NCI-H345 treated with DMSO at 0.1 percent for 48 hours (cell line): ENCODE results near the gene GALNT10.

Experiments used
- DNase-seq: peaks from one replicate; lab custom pipeline; 2025; ENCODE audit not compliant: unreplicated experiment; lab: John Stamatoyannopoulos, UW

The GALNT10 gene

DNA sequence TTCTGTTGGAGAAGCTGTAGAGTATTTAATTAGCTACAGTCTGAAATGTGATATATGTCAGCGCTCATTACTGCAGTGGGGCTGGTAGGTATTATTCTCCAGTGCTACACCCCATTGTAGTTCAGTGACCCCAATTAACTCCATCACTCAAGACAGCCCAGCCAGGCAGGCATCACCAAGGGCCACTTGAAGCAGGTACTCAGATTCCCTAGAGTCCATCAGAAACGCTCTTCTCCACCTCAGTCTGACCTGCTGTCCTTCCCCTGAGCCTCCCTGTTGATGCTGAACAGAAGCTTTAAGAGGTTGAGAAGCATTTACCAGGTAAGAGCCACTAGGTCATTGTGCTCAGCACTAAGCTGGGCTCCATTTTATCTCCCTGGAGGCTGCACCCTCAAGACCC lies 71.8 kb downstream of the GALNT10 start:
- no peak for DNase-seq

DNA sequence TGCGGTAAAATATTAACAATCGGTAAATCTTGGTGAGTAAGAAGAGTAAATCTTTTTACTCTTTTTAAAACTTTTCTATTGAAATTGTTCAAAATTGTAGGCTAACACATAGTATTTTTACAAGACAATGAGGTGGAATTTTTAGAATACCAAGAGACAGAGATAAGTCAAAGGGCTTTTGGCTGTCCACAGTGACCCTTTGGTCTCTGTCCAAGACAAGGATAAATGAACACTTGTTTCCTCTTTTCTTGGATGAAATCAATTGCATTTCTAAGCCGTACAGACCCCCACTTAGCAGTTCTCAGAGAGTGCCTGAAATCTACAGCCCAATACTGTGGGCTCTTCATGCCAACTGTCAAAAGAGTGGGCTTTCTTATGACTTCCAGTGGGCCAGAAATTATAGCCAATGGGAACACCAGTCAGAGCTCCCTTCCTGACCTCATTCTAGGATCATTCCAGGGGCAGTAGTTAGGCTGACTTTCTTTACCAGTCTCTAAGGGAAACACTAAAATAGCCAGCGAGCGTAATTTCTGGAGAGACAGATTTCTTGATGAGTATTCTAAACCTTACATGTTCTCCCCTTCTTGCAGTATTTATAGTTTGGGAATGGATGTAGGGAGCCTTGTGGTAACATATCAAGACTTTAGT lies 74.1 kb downstream of the GALNT10 start:
- DNase-seq, result no peak

DNA sequence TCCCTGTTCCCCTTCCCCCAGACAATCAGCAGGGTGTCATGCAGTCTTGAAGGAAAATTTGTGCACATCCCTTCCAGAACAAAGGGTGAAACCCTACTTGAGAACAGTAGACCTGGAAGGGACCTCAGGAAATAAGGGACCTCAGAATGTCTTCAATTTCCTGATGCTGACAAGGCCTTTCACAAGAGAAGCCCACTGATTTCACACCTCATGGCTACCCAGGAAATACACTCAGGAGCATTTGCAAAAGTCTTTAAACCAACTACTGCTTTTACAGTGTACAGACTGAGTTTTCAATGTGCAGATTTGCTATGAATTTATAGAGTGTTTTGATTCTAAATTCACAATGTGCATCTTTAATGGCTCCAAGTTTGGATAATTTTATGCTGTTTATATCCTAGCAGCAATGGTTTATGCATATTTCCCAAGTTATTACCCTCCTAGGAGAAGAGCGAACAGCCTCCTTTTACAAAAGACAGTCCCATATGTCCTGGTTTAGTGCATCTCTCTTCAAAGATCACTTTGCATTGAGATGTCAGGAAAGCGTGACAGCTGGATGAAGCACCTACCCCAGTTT lies 74.8 kb downstream of the GALNT10 start:
- DNase-seq, result no peak

DNA sequence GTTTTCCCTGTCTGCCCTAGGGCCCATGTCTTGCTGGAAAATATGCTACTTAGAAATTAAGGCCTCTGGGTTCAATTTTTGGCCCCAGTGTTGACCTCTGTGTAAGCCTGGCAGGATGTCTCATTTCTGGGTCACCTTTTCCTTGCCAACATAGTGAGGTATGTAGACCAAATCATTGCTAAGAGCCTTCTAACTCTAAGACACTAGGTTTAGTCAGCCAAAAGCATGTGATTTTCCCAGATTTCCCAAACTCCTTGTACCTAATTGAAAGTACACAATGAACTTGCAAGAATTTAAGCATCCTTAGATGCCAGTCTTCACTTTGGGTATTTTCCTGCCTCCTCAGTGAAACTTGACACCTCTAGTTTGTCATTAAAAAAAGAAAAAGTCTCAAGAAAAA lies 77.0 kb downstream of the GALNT10 start:
- DNase-seq, result no peak

DNA sequence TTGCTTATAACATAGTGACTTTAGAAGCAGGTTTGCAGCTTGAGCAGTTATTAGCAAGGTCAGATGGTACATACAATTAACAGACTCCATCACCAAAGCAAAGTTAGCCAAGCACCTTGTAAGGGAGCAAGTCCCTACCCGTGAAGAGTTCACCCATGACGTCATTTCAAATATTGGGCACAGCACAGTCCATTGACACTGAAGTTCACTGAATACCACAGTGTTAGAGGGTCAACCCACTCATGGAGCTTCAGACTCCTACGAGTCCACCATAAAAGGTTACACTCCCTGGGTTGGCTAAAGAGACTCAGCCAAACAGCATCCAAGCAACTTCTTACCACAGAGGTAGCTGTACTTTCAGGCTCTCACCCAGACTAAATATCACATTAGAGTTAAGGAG lies 77.5 kb downstream of the GALNT10 start:
- DNase-seq, result no peak

DNA sequence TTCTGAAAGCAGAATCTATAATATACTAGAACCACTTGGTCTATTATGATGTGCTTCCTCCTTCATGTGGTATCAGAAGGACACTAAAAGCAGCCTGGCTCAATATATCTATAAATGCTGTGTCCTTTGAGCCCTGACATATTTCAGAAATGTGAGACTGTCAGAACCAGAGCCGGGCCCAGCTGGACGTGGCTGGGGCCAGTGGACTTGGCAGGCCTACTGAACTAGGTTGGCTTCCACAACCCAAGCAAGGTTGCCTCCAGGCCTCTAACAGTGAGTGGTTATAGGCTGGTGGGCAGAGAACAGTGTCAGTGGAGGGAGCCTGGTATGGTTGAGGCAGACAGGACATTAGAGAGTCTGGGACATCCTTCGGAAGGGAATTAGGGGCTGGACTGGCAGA lies 78.9 kb downstream of the GALNT10 start:
- no peak for DNase-seq

DNA sequence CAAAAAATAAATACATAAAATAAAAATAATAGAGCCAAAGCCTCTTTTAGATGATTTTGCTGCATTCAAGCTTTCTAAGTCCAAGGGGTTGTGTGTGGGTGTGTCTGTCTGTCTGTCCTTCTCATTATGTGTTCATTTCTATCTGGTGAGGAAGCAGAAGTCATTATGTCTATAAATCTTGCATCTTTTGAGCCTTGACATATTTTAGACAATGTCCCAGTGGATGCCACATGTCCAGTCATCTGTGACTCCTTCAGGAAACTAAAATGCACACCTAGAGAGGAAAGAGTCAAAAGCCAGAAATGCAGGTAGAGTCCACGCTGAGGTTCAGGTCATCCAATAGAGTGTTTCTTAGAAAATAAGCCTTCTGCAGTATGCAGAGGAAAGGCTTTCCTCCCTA lies 80.9 kb downstream of the GALNT10 start:
- DNase-seq, result no peak

DNA sequence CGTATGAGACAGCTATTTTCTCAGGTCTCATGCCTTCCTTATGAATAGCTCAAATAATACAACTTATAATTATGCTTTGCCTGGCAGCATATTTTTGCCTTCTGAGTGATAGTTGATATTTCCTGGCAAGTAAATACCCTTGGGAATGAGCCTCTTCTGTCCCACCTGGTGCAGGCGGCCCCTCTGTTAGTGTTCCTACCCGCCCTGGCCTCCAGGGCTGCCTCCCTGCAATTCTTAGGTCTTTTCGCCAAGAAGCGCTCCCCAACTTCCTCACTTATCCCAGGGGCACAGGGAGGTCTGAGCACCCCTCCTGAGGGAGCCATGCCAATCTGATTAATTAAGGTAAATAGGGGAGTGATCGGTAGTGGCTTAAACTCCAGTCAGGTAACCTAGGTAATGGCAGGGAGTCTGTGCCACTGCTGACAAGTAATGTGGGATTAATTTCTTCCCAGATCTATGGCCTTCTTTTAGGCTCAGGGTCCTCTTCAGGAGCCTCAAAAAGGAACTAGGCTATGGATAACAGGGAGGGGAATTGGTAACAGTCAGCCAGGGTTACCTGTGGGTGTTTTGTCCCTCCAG lies 81.5 kb downstream of the GALNT10 start:
- no peak for DNase-seq

DNA sequence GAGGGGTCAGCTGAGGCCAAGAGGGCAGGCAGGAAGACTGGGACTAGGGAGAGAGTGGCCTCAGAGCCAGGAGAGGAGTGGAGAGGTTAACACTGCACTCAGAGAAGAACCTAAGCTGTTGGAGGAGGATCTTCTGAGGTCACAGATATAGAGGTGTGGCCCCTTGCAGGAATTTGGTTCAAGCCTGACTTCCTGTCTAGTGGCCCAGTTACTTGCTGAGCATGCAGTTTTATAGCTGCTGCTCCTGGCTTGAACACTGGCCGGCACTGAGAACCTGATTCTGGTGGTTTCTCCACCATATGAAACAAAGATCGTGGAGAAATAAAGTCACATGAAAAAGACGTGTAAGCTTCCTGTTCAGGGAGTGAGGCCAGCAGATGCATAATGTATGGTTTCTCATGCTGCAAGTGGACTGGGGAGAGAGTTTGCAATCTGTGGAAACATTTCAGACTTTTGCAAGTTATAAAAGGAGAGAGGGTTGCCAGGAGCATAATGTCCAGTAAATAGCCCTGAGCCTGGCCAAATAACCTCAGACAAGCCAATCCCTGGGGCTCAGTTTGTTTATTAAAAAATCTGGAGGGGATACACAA lies 82.6 kb downstream of the GALNT10 start:
- no peak for DNase-seq

DNA sequence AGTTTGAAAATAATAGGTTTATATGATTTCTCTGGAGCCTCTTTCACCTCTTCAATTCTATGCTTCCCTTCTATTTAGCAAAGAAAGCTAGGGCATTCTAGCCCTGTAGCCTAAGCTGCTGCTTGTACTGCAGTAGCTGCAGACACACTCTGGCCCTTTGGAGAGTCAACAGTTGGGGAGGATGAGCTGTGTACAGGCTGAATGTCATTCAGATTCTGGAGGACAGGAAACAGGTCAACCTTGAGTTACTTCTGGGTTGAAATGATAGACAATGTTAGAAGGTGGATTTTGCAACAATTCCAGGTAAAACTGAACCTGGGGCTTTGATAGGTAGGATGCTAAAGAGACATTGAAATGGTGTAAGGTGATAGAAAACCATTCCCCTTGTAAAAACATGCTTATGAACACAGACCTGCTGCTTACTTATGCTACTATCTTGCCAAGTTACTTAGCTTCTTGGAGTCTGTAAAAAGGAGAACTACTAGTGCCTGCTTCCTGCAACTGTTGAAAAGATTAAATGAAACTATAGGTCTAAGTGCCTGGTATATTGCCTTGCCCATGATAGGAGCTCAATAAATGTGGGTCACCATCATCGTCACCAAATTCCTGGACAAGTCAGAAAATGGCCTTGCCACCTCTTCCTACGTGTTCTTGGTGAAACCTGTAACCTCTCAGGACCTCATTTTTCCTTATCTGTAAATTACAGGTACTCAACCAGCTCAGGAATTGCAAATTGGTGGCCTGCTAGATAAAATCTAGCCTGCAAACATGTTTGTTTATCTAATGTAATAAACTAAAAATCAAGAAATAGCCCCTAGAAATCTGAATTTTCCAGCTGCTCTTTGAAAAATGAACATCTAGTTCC lies 83.7 kb downstream of the GALNT10 start:
- DNase-seq, result no peak

DNA sequence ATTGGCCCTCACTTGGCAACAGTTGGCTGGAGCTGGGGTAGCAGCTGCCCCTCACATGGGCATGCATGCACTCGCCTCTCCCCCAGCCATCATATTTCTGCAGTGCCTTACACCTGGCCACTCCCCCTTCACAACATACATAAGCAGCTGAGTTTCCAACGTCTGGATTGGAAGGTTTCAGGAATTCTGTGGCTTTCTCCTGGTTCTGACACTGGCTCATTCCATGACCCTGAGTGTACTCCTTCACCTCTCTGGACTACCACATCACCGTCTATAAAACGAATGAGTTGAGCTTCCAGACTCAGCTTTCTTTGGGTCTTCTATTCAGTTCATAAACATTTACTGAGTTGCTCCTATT lies 84.3 kb downstream of the GALNT10 start:
- no peak for DNase-seq

DNA sequence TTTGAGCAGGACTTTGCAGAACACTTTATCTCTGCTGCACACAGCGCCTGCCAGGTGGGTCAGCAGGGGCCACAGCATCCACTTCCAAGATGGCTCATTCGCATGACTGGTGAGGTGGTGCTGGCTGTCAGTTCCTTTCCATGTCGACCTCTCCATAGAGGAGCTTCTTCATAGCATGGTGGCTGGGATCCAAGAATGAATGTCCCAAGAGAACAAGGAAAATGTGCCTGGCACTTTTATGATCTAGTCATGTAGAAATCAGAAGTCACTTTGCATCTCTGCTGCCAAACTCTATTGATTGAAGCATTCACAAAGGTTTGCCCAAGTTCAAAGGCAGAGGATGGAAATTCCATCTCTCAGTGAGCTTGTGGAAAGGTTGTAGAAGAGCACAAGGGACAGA lies 85.0 kb downstream of the GALNT10 start:
- no peak for DNase-seq

DNA sequence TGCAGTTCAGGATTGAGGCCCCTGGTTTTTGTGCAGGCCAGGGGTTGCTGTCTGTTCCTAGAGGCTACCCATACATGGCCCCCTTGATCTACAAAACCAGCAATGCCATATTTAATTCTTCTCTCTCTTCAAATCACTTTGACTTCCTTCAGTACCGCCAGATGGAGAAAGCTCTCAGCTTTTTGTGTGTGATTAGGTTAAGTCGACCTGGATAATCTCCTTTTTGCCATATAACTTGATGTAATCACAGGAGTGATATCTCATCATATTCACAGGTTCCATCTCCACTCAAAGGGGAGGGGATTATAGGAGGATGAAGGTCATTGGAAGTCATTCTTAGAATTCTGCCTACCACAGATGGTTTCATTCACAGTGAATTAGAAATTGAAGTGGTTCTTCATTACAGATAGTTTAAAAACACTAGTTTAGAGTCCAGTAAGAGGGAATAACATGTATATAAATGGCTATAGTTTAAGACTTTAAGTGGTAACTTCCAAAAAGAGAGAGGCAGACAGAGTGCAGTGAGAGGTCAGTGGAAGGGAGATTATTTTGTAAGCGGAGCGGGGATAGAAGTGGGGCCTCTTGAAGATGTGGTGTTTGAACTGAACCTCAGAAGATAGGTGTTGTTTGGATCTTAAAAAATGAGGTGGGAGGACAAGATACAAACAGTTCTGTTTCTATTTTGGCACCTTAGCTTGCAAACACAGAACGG lies 85.9 kb downstream of the GALNT10 start:
- no peak for DNase-seq

DNA sequence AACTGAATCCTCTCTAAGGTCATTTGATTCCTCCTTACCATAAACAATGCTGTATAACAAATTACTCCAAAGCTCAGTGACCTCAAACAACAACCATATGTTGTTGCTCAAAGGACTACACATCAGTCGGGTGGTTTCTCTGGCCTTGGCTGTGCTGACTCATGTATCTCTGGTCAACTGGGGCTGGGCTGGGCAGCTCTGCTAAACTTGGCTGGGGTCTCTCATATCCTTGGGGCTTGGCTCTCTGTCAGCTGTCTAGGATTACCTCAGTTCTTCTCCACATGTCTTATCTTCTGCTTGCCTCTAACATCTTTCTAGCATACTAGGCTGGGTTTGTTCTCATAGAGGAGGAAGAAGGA lies 86.4 kb downstream of the GALNT10 start:
- no peak for DNase-seq

DNA sequence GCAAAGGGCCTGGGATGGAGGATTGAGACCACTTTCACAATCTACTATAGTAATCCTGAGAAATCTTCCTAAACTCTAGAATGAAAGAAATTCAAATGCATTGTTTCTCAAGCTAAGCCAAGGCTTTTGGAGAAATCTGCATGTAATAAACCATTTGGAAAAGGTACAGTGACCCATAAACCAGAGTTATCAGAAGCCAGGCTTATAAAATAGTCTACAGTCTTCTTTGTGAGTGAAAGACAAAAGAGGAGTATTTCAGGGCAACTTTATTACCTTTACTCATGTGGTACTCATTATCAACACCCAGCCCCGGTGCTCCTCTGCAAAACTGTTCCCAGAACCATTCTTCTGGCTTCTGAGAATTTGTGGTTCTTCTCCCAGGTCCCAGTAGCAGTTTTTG lies 87.0 kb downstream of the GALNT10 start:
- DNase-seq, result no peak

DNA sequence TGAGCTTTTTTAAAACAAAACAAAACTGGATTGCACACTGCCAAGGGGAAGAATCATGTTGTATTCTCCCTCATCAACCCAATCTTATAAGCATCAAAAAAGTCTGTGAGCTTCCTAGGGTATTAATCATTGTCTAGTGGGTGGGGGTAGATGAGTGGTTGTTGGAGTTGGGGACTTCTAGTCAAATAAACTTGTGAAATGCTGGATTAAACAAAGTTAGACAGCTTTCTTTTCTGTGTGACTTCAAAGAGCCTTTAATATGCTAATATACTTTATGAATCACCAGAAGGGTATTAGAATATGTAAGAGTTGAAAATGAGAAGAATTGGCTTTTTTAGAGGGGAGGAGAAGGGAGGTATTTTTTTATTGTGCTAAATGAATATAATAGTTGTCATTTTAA lies 87.7 kb downstream of the GALNT10 start:
- DNase-seq, result no peak

DNA sequence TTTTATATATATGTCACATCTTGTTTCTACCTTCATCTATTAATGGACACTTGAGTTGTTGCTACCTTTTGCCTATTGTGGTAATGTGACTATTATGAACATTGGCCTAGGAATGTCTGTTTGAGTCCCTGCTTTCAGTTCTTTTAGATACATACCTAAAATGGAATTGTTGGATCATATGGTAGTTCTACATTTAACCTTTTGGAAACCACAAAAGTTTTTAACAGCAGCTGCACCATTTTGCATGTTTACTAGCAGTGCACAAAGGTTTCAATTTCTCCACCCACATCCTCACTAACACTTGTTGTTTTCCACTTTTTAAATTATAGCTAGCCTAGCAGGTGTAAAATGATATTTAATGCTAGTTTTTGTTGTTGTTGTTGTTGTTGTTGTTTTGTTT lies 88.4 kb downstream of the GALNT10 start:
- DNase-seq, result no peak

DNA sequence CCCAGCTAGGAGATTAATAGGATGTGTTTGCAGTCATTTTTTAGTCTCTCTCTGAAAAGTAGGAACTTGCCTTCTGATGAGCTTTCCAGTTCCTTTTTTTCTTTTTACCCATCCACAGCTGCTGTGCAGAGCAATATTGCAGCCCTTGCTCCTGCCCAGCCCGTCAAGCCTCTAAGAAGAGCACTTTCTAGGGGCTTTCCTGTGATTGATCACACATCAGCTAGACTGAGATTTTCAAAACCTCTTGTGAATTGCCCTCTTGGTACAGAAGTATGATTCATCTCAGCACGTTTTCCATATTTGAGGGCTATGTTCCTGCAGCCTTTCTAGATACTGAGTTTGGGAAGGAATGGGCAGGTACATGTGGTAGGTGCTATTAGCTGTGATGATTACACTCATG lies 93.9 kb downstream of the GALNT10 start:
- DNase-seq, result no peak

DNA sequence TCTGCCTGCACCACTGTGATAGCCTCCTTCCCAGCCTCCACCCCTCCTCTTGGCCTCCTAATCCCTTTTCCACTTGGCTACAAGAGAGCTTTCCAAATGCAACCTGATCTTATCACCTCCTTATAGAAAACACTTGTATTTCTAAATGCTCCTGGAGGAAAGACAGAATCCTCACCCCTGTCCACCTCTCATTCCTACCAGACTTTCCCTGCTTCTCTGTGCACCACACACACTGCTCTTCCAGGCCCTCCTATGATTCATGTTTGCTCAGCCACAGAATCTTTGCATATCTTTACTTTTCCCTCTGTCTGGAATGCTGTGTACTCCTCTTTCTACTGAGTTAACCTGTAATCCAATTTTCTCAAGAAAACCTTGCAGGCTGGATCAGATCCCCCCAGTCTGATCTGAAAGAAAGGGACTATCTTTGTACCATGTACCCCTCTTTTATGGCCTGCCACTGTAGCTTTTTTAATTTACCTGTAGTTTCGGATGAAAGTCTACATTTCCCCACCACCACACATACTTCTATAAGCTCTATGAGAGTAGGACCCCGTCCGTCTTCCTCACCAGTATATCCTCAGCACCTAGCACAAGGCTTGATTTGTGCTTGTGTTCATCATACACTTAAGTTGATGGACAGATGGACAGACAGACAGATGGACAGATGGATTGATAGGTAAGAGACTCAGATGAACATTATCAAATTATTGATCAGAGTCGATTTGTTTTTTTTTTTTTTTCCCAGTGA lies 95.3 kb downstream of the GALNT10 start:
- DNase-seq, result no peak

DNA sequence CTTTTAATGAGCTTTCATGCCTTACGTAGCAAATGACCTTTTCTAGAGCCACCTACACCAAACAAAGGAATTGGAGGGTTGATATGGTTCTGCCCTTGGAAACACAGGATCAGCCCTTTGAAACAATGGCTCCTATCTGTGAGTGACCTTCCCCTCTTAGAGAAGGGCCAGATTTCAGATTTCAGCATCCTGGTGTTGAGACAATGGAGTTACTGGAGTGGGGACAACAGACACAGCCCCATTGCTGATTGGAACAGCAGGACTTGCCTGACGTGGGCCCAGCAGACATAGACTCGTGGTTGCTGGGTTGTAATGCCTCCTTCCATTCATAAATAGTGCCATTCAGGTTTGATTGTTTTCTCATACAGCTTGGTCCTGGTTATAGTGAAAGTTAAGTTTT lies 96.0 kb downstream of the GALNT10 start:
- DNase-seq, result no peak
